ENCODE measurements around the gene NEDD9. TPM values are rescaled to one million over a fixed set of nuclear protein-coding genes. Genes with fewer than 3 reads are reported as not detected.

Gene NEDD9
- total RNA-seq, 1 experiment from 2014 or later, result 27.8 TPM

DNA sequence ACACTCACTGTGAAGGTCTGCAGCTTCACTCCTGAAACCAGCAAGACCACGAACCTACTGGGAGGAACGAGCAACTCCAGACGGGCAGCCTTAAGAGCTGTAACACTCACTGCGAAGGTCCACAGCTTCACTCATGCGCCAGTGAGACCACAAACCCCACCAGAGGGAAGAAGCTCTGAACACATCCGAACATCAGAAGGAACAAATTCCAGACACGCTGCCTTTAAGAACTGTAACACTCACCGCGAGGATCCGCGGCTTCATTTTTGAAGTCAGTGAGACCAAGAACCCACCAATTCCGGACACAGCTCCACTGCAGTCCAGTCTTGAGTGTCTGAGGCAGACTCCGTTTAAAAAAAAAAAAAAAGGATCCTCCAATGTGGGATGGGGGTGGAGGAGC, 60.5 kb downstream of the NEDD9 start:
- H3K27me3 ChIP-seq (replicated peaks), result no peaks in the 10 kb centered on the region
- no peak for DNase-seq (ENCODE audit: low read depth in 1 of 2, low spot score in 2 of 2)
- no peak overlapping the region for H3K27ac ChIP-seq
- no peak overlapping the region for H3K4me3 ChIP-seq
- H3K9me3 ChIP-seq (replicated peaks), result no peaks in the 10 kb centered on the region
- no peaks in the 10 kb centered on the region for H3K36me3 ChIP-seq
- H3K4me1 ChIP-seq (replicated peaks), result peaks cover 22% of the 10 kb centered on the region

DNA sequence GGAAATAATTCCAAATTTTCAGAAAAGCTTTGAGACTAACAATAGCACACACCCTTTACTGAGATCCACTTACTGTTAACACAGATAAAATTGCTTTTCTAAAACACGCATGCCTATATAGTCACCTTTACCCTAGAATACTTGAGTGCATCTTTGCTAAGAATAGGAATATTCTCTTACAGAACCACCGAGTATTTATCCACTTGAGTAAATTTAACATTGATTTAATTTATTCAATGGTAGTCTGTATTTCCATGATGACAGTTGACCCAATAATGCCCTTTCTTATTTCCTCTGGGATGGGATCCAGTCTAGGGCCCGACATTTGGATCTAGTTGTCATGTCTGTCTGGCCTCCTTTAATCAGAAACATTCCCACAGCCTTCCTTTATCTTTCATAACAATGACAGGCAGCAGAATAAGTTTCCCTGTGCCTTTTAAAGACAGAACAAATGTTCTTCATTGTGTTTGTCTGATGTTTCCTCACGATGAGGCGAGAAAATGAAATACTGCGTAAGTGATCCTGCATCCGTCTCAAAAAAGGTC, 64.3 kb downstream of the NEDD9 start:
- H3K27me3 ChIP-seq (replicated peaks), result no peaks in the 10 kb centered on the region
- H3K27ac ChIP-seq, result no peak overlapping the region
- peaks cover 11% of the 10 kb centered on the region for H3K4me1 ChIP-seq (replicated peaks)
- no peaks in the 10 kb centered on the region for H3K9me3 ChIP-seq (replicated peaks)
- DNase-seq (ENCODE audit: low read depth in 1 of 2, low spot score in 2 of 2), result no peak
- no peak overlapping the region for H3K4me3 ChIP-seq
- no peaks in the 10 kb centered on the region for H3K36me3 ChIP-seq

DNA sequence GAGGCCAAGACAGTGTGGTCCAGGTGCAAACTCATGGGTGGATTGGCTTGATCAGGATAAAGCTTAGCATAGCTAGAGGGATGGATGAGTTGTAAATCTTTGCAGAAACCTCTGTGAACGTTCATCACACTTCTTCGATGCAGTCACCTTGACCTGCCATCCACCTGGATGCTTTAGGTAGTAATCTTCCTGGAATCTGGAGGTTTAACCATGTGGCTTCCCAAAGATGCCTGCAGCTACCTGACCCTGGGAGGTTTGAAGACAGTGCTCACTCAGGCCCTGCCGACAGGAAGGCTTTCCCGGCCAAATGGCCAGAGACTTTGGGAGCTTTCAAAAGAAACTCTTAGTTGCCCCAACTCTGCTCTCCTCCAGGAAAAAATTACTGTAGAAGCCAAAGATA, 65.5 kb downstream of the NEDD9 start:
- no peaks in the 10 kb centered on the region for H3K36me3 ChIP-seq
- H3K4me1 ChIP-seq (replicated peaks), result peaks cover 10% of the 10 kb centered on the region
- no peaks in the 10 kb centered on the region for H3K9me3 ChIP-seq (replicated peaks)
- no peaks in the 10 kb centered on the region for H3K27me3 ChIP-seq (replicated peaks)
- no peak overlapping the region for H3K27ac ChIP-seq
- H3K4me3 ChIP-seq, result no peak overlapping the region
- DNase-seq (ENCODE audit: low read depth in 1 of 2, low spot score in 2 of 2), result no peak

DNA sequence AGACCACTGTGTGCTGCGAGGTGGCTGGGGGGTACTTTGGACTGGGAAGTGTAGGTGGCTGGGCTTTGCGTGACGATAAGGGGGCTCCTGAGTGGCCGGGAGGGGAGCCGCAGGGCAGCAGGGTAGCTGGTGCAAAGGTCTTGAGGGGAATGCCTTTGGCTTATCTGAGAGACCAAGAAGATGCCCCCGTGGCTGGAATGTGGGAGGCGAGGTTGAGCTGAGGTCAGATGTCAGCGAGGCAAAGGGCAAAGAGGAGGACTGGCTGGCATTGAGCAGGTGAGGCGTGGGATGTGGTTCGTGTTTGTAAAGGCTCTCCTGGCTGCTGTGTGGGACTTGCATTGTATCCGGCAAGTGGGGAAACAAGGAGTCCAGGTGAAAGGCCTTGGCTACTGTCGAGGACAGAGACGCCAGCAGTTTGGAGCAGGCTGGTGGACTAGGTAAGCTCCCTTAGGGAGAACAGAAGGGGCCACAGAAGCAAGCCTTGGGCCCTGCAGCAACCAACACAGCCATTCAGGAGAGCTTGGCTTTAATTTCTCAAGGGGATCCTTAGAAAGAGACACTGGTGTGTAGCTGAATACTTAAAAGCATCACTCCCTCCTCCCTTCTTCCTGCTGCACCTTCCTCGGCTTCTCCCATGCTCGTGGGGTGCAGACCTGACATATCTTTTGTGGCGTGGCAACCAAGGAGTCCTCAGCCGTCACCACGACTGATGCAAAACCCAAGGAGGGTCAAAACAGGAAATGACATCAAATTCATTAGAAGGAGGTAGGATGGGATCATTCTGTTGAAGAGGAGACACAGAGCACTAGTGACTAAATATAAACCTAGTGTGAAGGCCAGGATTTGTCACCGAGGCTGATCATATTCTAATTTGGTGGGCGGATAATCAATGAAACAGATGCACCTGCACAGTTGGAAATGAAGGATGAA, 67.5 kb downstream of the NEDD9 start:
- peaks cover 28% of the 10 kb centered on the region for H3K4me1 ChIP-seq (replicated peaks)
- no peaks in the 10 kb centered on the region for H3K36me3 ChIP-seq
- H3K4me3 ChIP-seq, result no peak overlapping the region
- H3K9me3 ChIP-seq (replicated peaks), result no peaks in the 10 kb centered on the region
- DNase-seq (ENCODE audit: low read depth in 1 of 2, low spot score in 2 of 2), result no peak
- H3K27me3 ChIP-seq (replicated peaks), result no peaks in the 10 kb centered on the region
- no peak overlapping the region for H3K27ac ChIP-seq

DNA sequence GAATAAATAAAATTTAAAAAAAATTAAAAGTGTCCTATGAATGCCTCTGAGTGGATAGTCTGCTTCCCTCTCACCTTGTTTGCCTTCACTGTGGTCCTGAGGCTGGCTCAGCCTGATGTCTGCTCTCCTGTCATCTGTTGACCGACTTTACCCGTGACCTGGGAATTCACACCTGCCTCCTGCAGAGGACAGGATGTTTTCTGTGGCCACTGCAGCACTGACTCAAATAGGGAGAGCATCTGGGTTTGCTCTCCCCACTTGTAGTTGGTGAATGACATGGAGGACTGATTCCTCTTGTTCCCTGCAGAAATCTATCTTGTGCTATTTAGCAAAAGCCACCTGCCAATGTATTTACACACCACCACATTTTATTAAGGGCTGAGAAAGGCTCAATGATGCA, 68.5 kb downstream of the NEDD9 start:
- Histone ChIP-seq H3K27ac (no peak overlapping the region), H3K36me3 (no peaks in the 10 kb centered on the region), H3K9me3 (replicated peaks) (no peaks in the 10 kb centered on the region), H3K4me1 (replicated peaks) (peaks cover 30% of the 10 kb centered on the region), H3K27me3 (replicated peaks) (no peaks in the 10 kb centered on the region), H3K4me3 (no peak overlapping the region)
- no peak for DNase-seq (ENCODE audit: low read depth in 1 of 2, low spot score in 2 of 2)

DNA sequence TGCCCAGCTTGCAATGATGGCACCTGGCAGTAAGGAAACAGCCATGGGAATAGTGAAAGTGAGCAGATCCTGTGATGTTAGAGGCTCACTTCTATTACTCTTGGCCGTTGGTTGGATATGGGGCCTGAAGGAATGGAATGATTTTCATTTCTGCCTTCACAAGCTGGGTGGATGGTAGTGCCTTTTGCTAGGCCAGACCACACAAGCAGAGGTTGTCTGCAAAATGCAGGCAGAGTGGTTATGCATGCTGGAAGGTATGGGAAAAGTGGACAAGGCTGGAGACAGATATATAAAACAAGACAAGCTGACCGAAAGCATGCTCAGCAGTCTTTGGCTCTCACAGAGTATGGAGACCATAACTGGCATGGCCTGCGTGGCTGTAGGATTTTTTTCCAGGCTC, 70.2 kb downstream of the NEDD9 start:
- Histone ChIP-seq H3K4me3 (no peak overlapping the region), H3K9me3 (replicated peaks) (no peaks in the 10 kb centered on the region), H3K36me3 (no peaks in the 10 kb centered on the region), H3K27me3 (replicated peaks) (no peaks in the 10 kb centered on the region), H3K4me1 (replicated peaks) (peaks cover 30% of the 10 kb centered on the region), H3K27ac (peak overlapping the region; percentile 78)
- peak; percentile 61 to 69 for DNase-seq (ENCODE audit: low read depth in 1 of 2, low spot score in 2 of 2)

DNA sequence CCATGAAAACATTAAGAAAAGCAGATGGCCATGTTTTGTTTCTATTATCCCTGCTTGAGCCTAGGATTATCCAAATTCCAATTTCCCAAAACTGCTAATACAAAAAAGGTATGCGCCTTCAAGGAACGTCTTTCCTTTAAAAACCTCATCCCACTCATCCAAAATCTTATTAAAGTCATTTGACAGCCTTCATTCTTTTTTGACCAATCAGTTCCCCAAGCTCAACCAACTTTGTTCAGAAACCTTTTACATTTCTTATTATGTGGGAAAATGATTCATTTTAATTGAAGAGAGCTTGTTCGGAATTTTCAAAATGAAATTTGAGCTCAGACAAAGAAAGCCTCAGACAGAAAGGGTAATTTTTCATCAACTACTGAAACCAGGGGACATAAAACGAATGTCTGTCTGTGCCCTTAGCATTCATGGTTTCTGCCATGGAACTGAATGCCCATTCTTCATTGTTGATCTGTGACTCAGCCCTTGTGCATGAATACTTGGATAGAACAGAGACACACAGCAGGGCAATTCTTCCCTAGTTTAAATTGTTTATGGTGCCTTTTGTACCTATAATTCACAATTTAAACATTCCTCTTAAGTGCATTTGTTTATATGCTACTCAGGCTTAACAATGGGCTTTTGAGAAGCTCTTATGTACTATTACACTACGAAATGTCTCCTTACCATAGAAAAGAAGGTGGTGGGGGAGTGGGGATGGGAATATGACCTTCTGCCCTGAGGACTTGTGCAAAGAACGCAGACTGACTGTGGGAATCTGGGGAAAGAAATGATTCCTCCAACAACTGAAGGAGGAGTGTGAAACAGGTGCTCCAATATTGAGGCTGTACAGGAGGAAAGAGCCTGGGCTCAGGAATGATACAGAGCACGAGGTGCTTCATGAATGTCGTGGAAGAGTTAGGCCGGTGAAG, 71.2 kb downstream of the NEDD9 start:
- H3K27me3 ChIP-seq (replicated peaks), result no peaks in the 10 kb centered on the region
- peak overlapping the region; percentile 78 for H3K27ac ChIP-seq
- peak; percentile 73 to 90 for DNase-seq (ENCODE audit: low read depth in 1 of 2, low spot score in 2 of 2)

DNA sequence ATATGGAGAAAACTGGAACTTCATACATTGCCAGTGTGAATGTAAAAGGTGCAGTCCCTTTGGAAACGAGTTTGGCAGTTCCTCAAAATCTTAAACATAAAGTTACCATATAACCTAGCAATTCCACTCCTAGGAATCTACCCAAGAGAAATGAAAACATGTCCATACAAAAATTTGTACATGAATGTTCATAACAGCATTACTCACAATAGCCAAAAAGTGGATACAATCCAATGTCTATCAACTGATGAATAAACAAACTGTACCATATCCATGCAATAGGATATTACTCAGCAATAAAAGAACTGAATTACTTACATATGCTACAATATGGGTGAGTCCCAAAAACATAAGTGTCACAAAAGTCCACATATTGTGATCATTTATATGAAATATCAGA, 72.3 kb downstream of the NEDD9 start:
- H3K36me3 ChIP-seq, result no peaks in the 10 kb centered on the region
- H3K27me3 ChIP-seq (replicated peaks), result no peaks in the 10 kb centered on the region
- peaks cover 30% of the 10 kb centered on the region for H3K4me1 ChIP-seq (replicated peaks)
- no peak overlapping the region for H3K4me3 ChIP-seq
- no peak for DNase-seq (ENCODE audit: low read depth in 1 of 2, low spot score in 2 of 2)
- H3K9me3 ChIP-seq (replicated peaks), result no peaks in the 10 kb centered on the region
- peak overlapping the region; percentile 78 for H3K27ac ChIP-seq

More for the DNA sequence above, 71.2 kb downstream of the NEDD9 start:
- no peaks in the 10 kb centered on the region for H3K36me3 ChIP-seq
- no peak overlapping the region for H3K4me3 ChIP-seq
- no peaks in the 10 kb centered on the region for H3K9me3 ChIP-seq (replicated peaks)
- H3K4me1 ChIP-seq (replicated peaks), result peaks cover 30% of the 10 kb centered on the region

DNA sequence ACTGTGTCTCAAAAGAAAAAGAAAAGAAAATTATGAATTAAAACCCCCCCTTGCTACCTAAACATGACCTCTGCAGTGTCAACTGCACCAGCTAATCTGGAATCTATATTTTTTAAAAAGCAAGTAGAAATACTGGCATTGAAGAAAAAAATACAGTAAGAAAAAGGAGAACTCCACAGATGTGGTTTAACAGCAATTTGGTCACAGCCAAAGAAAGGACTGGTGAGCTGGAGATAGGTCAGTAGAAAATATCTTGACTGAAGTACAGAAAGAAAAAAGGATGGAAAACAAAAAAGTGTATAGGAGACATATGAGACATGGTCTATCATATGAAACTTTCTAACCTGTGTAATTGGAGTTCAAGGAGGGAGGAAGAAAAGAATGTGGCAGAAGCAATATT, 76.9 kb downstream of the NEDD9 start:
- H3K27me3 ChIP-seq (replicated peaks), result no peaks in the 10 kb centered on the region
- H3K4me1 ChIP-seq (replicated peaks), result peaks cover 8% of the 10 kb centered on the region
- no peaks in the 10 kb centered on the region for H3K36me3 ChIP-seq
- no peak overlapping the region for H3K4me3 ChIP-seq
- DNase-seq (ENCODE audit: low read depth in 1 of 2, low spot score in 2 of 2), result no peak
- H3K27ac ChIP-seq, result no peak overlapping the region
- H3K9me3 ChIP-seq (replicated peaks), result no peaks in the 10 kb centered on the region

DNA sequence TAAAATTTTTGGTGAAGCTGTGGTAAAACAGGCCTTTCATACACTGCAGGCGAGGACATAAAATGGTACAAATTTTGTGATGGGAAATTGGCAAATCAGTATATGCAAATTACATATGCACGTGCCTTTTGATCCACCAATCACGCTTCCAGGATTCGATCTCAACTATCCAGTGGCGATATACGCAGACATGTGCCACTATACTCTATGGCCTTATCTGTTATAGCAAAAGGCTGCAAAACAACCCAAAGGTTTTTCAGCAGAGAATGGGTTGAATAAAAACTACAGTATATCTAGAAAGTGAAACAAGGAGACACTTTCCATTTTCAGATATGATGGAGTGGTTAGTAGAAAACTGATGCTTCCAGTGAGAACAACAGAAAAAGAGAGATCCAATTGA, 79.0 kb downstream of the NEDD9 start:
- no peak for DNase-seq (ENCODE audit: low read depth in 1 of 2, low spot score in 2 of 2)
- Histone ChIP-seq H3K9me3 (replicated peaks) (no peaks in the 10 kb centered on the region), H3K27me3 (replicated peaks) (no peaks in the 10 kb centered on the region), H3K4me3 (no peak overlapping the region), H3K36me3 (no peaks in the 10 kb centered on the region), H3K27ac (no peak overlapping the region), H3K4me1 (replicated peaks) (no peaks in the 10 kb centered on the region)

DNA sequence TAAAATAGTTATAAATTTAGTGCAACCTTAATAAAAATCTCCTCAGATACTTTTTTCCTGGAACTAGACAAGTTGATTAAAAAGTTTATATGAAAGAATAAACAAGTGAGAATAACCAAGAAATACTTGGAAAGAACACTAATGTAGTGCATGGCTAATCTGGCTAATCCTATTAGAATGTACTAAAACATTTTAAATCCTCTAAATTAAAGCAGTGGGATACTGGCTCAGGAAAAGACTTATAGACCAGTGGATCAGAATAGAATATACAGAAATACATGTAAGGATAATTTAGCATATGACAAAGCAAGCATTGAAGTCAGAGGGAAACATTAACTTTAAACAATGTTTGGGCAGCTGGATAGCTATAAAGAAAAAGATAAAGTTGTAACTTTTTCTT, 79.9 kb downstream of the NEDD9 start:
- Histone ChIP-seq H3K27me3 (replicated peaks) (no peaks in the 10 kb centered on the region), H3K4me3 (no peak overlapping the region), H3K4me1 (replicated peaks) (no peaks in the 10 kb centered on the region), H3K9me3 (replicated peaks) (no peaks in the 10 kb centered on the region), H3K27ac (no peak overlapping the region), H3K36me3 (no peaks in the 10 kb centered on the region)
- DNase-seq (ENCODE audit: low read depth in 1 of 2, low spot score in 2 of 2), result no peak

DNA sequence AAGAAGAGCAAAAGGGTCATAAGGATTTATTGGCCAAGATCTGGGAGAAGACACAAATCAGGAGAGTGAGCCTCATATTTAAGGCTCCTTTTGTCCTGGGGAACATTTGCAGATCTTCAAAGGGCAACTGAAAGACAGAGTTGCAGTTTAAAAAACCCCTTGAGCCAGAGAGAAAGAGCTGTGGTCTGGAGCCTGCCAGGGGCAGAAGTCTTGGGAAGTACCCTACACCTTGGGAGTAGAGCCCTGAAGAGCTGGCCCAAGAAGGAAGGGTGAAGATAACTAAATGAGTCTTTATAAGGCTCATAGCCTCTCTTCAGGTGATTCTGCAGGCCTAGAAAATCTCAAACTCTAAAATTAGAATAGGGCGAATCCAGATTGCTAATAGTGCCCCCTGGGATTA, 81.0 kb downstream of the NEDD9 start:
- H3K27me3 ChIP-seq (replicated peaks), result no peaks in the 10 kb centered on the region
- no peaks in the 10 kb centered on the region for H3K9me3 ChIP-seq (replicated peaks)
- no peaks in the 10 kb centered on the region for H3K4me1 ChIP-seq (replicated peaks)
- H3K4me3 ChIP-seq, result no peak overlapping the region
- H3K36me3 ChIP-seq, result no peaks in the 10 kb centered on the region
- no peak overlapping the region for H3K27ac ChIP-seq
- no peak for DNase-seq (ENCODE audit: low read depth in 1 of 2, low spot score in 2 of 2)

DNA sequence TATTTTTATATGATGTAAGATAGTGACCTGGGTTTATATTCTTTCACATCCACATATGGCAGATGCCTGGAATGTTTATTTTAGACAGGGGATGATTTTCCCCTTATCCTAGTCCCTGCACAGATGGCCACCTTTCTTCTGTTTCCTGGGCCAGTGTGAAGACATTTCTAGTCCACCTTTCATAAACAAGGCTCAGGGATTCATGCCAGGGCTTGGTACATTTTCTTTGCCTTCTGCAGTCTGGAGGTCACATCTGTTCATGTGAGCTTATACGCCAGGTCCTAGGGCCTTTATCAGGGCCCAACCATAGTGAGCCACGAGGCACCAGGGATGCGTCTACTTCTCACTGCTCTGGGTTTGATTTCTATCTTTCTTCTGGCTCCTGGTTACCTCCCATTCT, 82.9 kb downstream of the NEDD9 start:
- H3K27me3 ChIP-seq (replicated peaks), result no peaks in the 10 kb centered on the region
- no peaks in the 10 kb centered on the region for H3K9me3 ChIP-seq (replicated peaks)
- H3K27ac ChIP-seq, result no peak overlapping the region
- DNase-seq (ENCODE audit: low read depth in 1 of 2, low spot score in 2 of 2), result no peak
- no peaks in the 10 kb centered on the region for H3K36me3 ChIP-seq
- no peak overlapping the region for H3K4me3 ChIP-seq
- peaks cover 2% of the 10 kb centered on the region for H3K4me1 ChIP-seq (replicated peaks)

Data from SJSA1 (cell line).